H1 (cell line): ENCODE results near the gene THOP1. TPM values are rescaled to one million over a fixed set of nuclear protein-coding genes. Genes with fewer than 3 reads are reported as not detected.

Experiments used
- CTCF ChIA-PET: fragments of 300-600 bp; sonication (Branson Sonifier 250); formaldehyde crosslinking; loops from one replicate; lab custom pipeline; 2021; ENCODE audit not compliant: partially characterized antibody; lab: Charles Lee
- POLR2A ChIA-PET: fragments of 300-600 bp; sonication (Branson Sonifier 250); formaldehyde crosslinking; loops from one replicate; lab custom pipeline; 2021; ENCODE audit warnings: inconsistent platforms; ENCODE audit not compliant: partially characterized antibody; lab: Charles Lee
- DNase-seq, 2 experiments: peaks; one replicate each; pipeline versions ENCODE4 v3.0.0 to v3.0.0-alpha.2; 2010 to 2022; ENCODE audit warnings: low spot score in 2 of 2, low read depth in 1 of 2, mixed read lengths in 1 of 2
- FAIRE-seq: peaks from 2 replicates; lab custom pipeline; 2011; peaks lifted over from hg19 to GRCh38; lab: Jason Lieb, UNC
- H2AFZ ChIP-seq: 2 replicates; pipeline ENCODE4 v1.8.1; 2012; ENCODE audit warnings: low read length, inconsistent platforms
- H2AK5ac ChIP-seq: 2 replicates; pipeline ENCODE4 v1.6.1; 2013; ENCODE audit warnings: low read depth, low read length
- H2BK120ac ChIP-seq: replicated peaks from 2 replicates; pipeline ENCODE3; 2013; ENCODE audit warnings: low read depth, low read length, inconsistent platforms
- H2BK12ac ChIP-seq: 2 replicates; pipeline ENCODE4 v1.6.1; 2013; ENCODE audit warnings: low read depth, low read length
- H2BK15ac ChIP-seq: 2 replicates; pipeline ENCODE4 v1.6.1; 2013; ENCODE audit warnings: low read length
- H2BK20ac ChIP-seq: 2 replicates; pipeline ENCODE4 v1.6.1; 2013; ENCODE audit warnings: low read length
- H2BK5ac ChIP-seq: 2 replicates; pipeline ENCODE4 v1.6.1; 2013; ENCODE audit warnings: low read depth, low read length
- H3K14ac ChIP-seq: 2 replicates; pipeline ENCODE4 v1.6.1; 2013; ENCODE audit warnings: inconsistent platforms; ENCODE audit not compliant: insufficient read length
- H3K18ac ChIP-seq: 2 replicates; pipeline ENCODE4 v1.6.1; 2013; ENCODE audit warnings: low read length; ENCODE audit errors: extremely low read depth
- H3K23ac ChIP-seq: 2 replicates; pipeline ENCODE4 v1.6.1; 2013; ENCODE audit warnings: inconsistent platforms; ENCODE audit not compliant: insufficient read length
- H3K23me2 ChIP-seq: 2 replicates; pipeline ENCODE4 v1.6.1; 2013; ENCODE audit warnings: low read depth, low read length
- H3K27ac ChIP-seq: 2 replicates; pipeline ENCODE4 v1.6.1; 2011; ENCODE audit warnings: low read depth, low read length, inconsistent platforms
- H3K27me3 ChIP-seq, 4 experiments: replicated peaks in 1 of 4; 1 replicate in 1 of 4; 2 replicates in 3 of 4; pipeline versions ENCODE4 v1.6.1 to v1.8.1; 2011 to 2013; ENCODE audit warnings: low read length in 3 of 4, mild to moderate bottlenecking in 3 of 4, inconsistent platforms in 2 of 4, mixed read lengths in 2 of 4, moderate library complexity in 1 of 4; ENCODE audit not compliant: control insufficient read depth in 3 of 4, insufficient read depth in 3 of 4; ENCODE audit errors: extremely low read depth in 1 of 4
- H3K36me3 ChIP-seq, 4 experiments: 2 replicates each; pipeline versions ENCODE4 v1.6.1 to v1.8.1; 2011 to 2013; ENCODE audit warnings: mild to moderate bottlenecking in 4 of 4, low read length in 3 of 4, moderate library complexity in 2 of 4, control low read depth in 1 of 4, inconsistent platforms in 1 of 4; ENCODE audit not compliant: insufficient read depth in 4 of 4, control insufficient read depth in 2 of 4
- H3K4ac ChIP-seq: replicated peaks from 2 replicates; pipeline ENCODE3; 2013; ENCODE audit warnings: low read length, low read depth, mixed read lengths, inconsistent platforms; ENCODE audit not compliant: insufficient read length
- H3K4me1 ChIP-seq, 4 experiments: replicated peaks in 1 of 4; 1 replicate in 1 of 4; 2 replicates in 3 of 4; pipeline versions ENCODE4 v1.6.1 to v1.8.1; 2011 to 2013; ENCODE audit warnings: low read length in 3 of 4, inconsistent platforms in 2 of 4, mixed read lengths in 1 of 4; ENCODE audit not compliant: insufficient read depth in 4 of 4, control insufficient read depth in 3 of 4
- H3K4me2 ChIP-seq, 2 experiments: 2 replicates each; pipeline versions ENCODE4 v1.6.1 to v1.8.1; 2011 to 2013; ENCODE audit warnings: low read depth in 2 of 2, low read length in 2 of 2, control low read depth in 1 of 2, inconsistent platforms in 1 of 2, mild to moderate bottlenecking in 1 of 2; ENCODE audit not compliant: insufficient read depth in 1 of 2
- H3K4me3 ChIP-seq, 4 experiments: fragments of 200-600, 300-600 bp in 1 of 4; sonication (generic), shearing (Covaris generic), sonication (Bioruptor Twin) in 1 of 4; 2 replicates each; pipeline versions ENCODE4 v1.5.1 to v1.8.1; 2011 to 2016; ENCODE audit warnings: low read length in 4 of 4, low read depth in 3 of 4, control low read depth in 2 of 4, inconsistent platforms in 2 of 4, mild to moderate bottlenecking in 2 of 4, mixed read lengths in 1 of 4, moderate library complexity in 1 of 4; ENCODE audit not compliant: insufficient read depth in 2 of 4; ENCODE audit errors: extremely low read depth in 1 of 4
- H3K56ac ChIP-seq: replicated peaks from 2 replicates; pipeline ENCODE3; 2013; ENCODE audit warnings: low read depth, mild to moderate bottlenecking, mixed read lengths, low read length, inconsistent platforms; ENCODE audit not compliant: insufficient read length
- H3K79me1 ChIP-seq: 2 replicates; pipeline ENCODE4 v1.6.1; 2013; ENCODE audit warnings: low read depth, low read length, control low read depth
- H3K79me2 ChIP-seq, 2 experiments: 2 replicates each; pipeline versions ENCODE4 v1.6.1 to v1.8.1; 2012 to 2013; ENCODE audit warnings: low read length in 2 of 2, mild to moderate bottlenecking in 2 of 2, inconsistent platforms in 1 of 2; ENCODE audit not compliant: insufficient read depth in 2 of 2, control insufficient read depth in 1 of 2
- H3K9ac ChIP-seq, 4 experiments: replicated peaks in 1 of 4; 1 replicate in 1 of 4; 2 replicates in 3 of 4; pipeline versions ENCODE4 v1.6.1 to v1.8.1; 2011 to 2013; ENCODE audit warnings: low read depth in 3 of 4, low read length in 3 of 4, control low read depth in 2 of 4, mild to moderate bottlenecking in 2 of 4, moderate library complexity in 2 of 4, inconsistent platforms in 1 of 4; ENCODE audit errors: extremely low read depth in 1 of 4
- H3K9me3 ChIP-seq, 2 experiments: 2 replicates each; pipeline versions ENCODE4 v1.6.1 to v1.8.1; 2012 to 2013; ENCODE audit warnings: mild to moderate bottlenecking in 2 of 2, moderate library complexity in 2 of 2, control low read depth in 1 of 2, inconsistent platforms in 1 of 2, low read depth in 1 of 2, low read length in 1 of 2, mixed read lengths in 1 of 2; ENCODE audit not compliant: insufficient read depth in 2 of 2
- H4K20me1 ChIP-seq, 2 experiments: replicated peaks in 1 of 2; 2 replicates each; pipeline versions ENCODE3 to v1.8.1; 2011 to 2013; ENCODE audit warnings: inconsistent platforms in 2 of 2, low read length in 2 of 2, mild to moderate bottlenecking in 1 of 2; ENCODE audit not compliant: insufficient read depth in 2 of 2, control insufficient read depth in 1 of 2
- H4K5ac ChIP-seq: 2 replicates; pipeline ENCODE4 v1.6.1; 2013; ENCODE audit warnings: low read length, low read depth, mixed read lengths, inconsistent platforms; ENCODE audit not compliant: insufficient read length
- H4K8ac ChIP-seq: 2 replicates; pipeline ENCODE4 v1.8.0; 2013; ENCODE audit warnings: mild to moderate bottlenecking, moderate library complexity, low read length, inconsistent platforms; ENCODE audit not compliant: insufficient read depth; ENCODE audit errors: extremely low read depth
- H4K91ac ChIP-seq: replicated peaks from 2 replicates; pipeline ENCODE3; 2013; ENCODE audit warnings: low read length, mixed read lengths, inconsistent platforms; ENCODE audit not compliant: insufficient read length
- CTCF ChIP-seq, 3 experiments: IDR thresholded peaks; 1 replicate in 2 of 3; 2 replicates in 1 of 3; pipeline versions ENCODE4 v1.5.1 to v1.6.1; 2011; ENCODE audit warnings: low read length in 3 of 3, mild to moderate bottlenecking in 3 of 3, inconsistent platforms in 2 of 3, low read depth in 1 of 3, moderate library complexity in 1 of 3; ENCODE audit not compliant: insufficient read depth in 1 of 3; ENCODE audit errors: control extremely low read depth in 1 of 3
- YY1 ChIP-seq: IDR thresholded peaks from 2 replicates; pipeline ENCODE4 v1.6.1; 2011; ENCODE audit warnings: low read depth, mild to moderate bottlenecking, low read length
- WGBS, 2 experiments: shearing (Covaris generic) in 1 of 2; methylation state at CpG; one replicate each; pipeline versions ENCODE4 v1.1.6 to v1.1.7; 2013 to 2015; ENCODE audit warnings: low lambda C conversion rate in 2 of 2, mixed read lengths in 2 of 2, inconsistent platforms in 1 of 2, low coverage in 1 of 2, missing lambda C conversion rate in 1 of 2; ENCODE audit not compliant: insufficient replicate concordance in 2 of 2, insufficient coverage in 1 of 2, insufficient read length in 1 of 2; ENCODE audit errors: extremely low coverage in 1 of 2, missing lambda C conversion rate in 1 of 2; 5-methylcytosine and 5-hydroxymethylcytosine counted together
- polyA plus RNA-seq, 7 experiments: library from polyadenylated mRNA; depleted of rRNA in 3 of 7; stranded (reverse) in 5 of 7; unstranded in 2 of 7; fragments of >200 nt in 5 of 7; fragments of 200-250 nt in 2 of 7; gene quantifications; 1 replicate in 5 of 7; 2 replicates in 1 of 7; 4 replicates in 1 of 7; pipeline versions ENCODE4 v1.2.1 to v1.2.3, GENCODE V29; 2011 to 2013; ENCODE audit warnings: missing spikeins in 2 of 7, mixed read lengths in 2 of 7
- total RNA-seq: library from RNA; stranded (reverse); fragmentation: NEBNext Ultra II Directional; extraction: Animal tissue kit (Norgen Biotek cat#: 25700); gene quantifications from 2 replicates; pipeline ENCODE4 v1.2.1, GENCODE V29; 2021

Gene THOP1
- total and polyA plus RNA-seq, 2 of the 8 experiments (the other 6 are each of a cell fraction or from before 2014, with no cell fraction given) = 136 to 159 TPM

- H3K9me3 ChIP-seq = no peaks in the 10 kb centered on the region
- no peak overlapping the region for H3K4me3 ChIP-seq
- no peak overlapping the region for H2AFZ ChIP-seq
- no peak overlapping the region for H3K4me2 ChIP-seq
- H3K4me1 ChIP-seq = no peaks in the 10 kb centered on the region
- H2BK12ac ChIP-seq = no peak overlapping the region
- H3K79me1 ChIP-seq = no peaks in the 10 kb centered on the region
- TF ChIP-seq CTCF (IDR thresholded peaks at IDR 0.05; ENCODE audit: control extremely low read depth in 1 of 3, insufficient read depth in 1 of 3, low read depth in 1 of 3, low read length in 3 of 3) = no peak
- TF ChIP-seq YY1 = no peak
- ChIA-PET POLR2A (interaction anchor here (1.5 kb wide), 1 partner anchor 14 kb away, joined by 5 read pairs; no protein-coding TSS in a partner anchor), CTCF (no interaction called here)
- H2BK5ac ChIP-seq = no peak overlapping the region
- no peak overlapping the region for H3K9ac ChIP-seq
- H4K20me1 ChIP-seq = peaks cover 7% of the 10 kb centered on the region in 2 experiments
- no peaks in the 10 kb centered on the region for H3K23me2 ChIP-seq
- H2AK5ac ChIP-seq = no peak overlapping the region
- H3K36me3 ChIP-seq = peaks cover 11 to 40% (median 29%) of the 10 kb centered on the region in 4 experiments; a peak in 6 of 8 replicates
- no peak overlapping the region for H4K8ac ChIP-seq
- DNase-seq (peak in 1 of 2 experiments; percentile 39), FAIRE-seq (no peak)
- no peak overlapping the region for H3K4ac ChIP-seq
- no peaks in the 10 kb centered on the region for H3K27me3 ChIP-seq
- H3K79me2 ChIP-seq = no peaks in the 10 kb centered on the region
- H3K14ac ChIP-seq = no peak overlapping the region
- H3K23ac ChIP-seq = no peak overlapping the region
- no peak overlapping the region for H2BK15ac ChIP-seq
- no peak overlapping the region for H2BK20ac ChIP-seq
- H2BK120ac ChIP-seq = no peak overlapping the region
- no peak overlapping the region for H3K27ac ChIP-seq
- H4K5ac ChIP-seq = no peak overlapping the region
- H4K91ac ChIP-seq = no peak overlapping the region
- no peak overlapping the region for H3K18ac ChIP-seq
- no peak overlapping the region for H3K56ac ChIP-seq
- 88% methylated on average over 11 of the region's 11 CpGs; no CpG with 5 or more reads in 1 of the 2 experiments for WGBS, 2 experiments
Observed at GRCh38 chr19:2814426-2814825, 29.1 kb downstream of the THOP1 start.
